Adrenal gland (tissue), 12 donors: Measurements from ENCODE around the gene ADAMTS4. TPM values are rescaled to one million over a fixed set of nuclear protein-coding genes. Genes with fewer than 3 reads are reported as not detected.

ENCODE experiments used
- DNase-seq, 7 donors: peaks; one replicate each; pipeline ENCODE4 v3.0.0-alpha.2; 2019 to 2020
- H3K27ac ChIP-seq, 5 donors: fragments of 200-600 bp; sonication (generic) in 4 of 5; 1 replicate in 3 of 5; 2 replicates in 2 of 5; pipeline versions ENCODE4 v1.5.1 to v1.8.0; 2016 to 2020; ENCODE audit warnings: mild to moderate bottlenecking in 1 of 5
- H3K27me3 ChIP-seq: fragments of 200-600 bp; 2 replicates; pipeline ENCODE4 v1.8.0; 2021
- H3K36me3 ChIP-seq, 2 donors: fragments of 200-600 bp; replicated peaks in 1 of 2; 1 replicate in 1 of 2; 2 replicates in 1 of 2; pipeline versions ENCODE4 v1.5.1 to v1.8.0; 2018 to 2022
- H3K4me1 ChIP-seq, 2 donors: fragments of 200-600 bp; replicated peaks in 1 of 2; 1 replicate in 1 of 2; 2 replicates in 1 of 2; pipeline versions ENCODE4 v1.5.1 to v1.8.0; 2018 to 2021
- H3K4me3 ChIP-seq, 4 donors: fragments of 200-600 bp; sonication (generic) in 3 of 4; one replicate each; pipeline ENCODE4 v1.5.1; 2016 to 2018
- H3K9me3 ChIP-seq, 3 donors: fragments of 200-600 bp; sonication (generic) in 1 of 3; replicated peaks in 1 of 3; 1 replicate in 2 of 3; 2 replicates in 1 of 3; pipeline versions ENCODE4 v1.5.1 to v1.8.0; 2016 to 2021
- CTCF ChIP-seq, 6 experiments: fragments of 450-650 bp in 4 of 6; fragments of 200-600 bp in 2 of 6; sonication (generic) in 1 of 6; IDR thresholded peaks; 1 replicate in 5 of 6; 2 replicates in 1 of 6; pipeline versions ENCODE4 v1.5.1 to v1.8.0; 2016 to 2021; ENCODE audit warnings: antibody characterized with exemption in 6 of 6, mild to moderate bottlenecking in 2 of 6, moderate library complexity in 1 of 6
- POLR2A ChIP-seq, 2 donors: fragments of 450-650 bp; IDR thresholded peaks; one replicate each; pipeline ENCODE4 v1.6.1; 2017; ENCODE audit warnings: antibody characterized with exemption in 2 of 2, mild to moderate bottlenecking in 2 of 2, moderate library complexity in 1 of 2
- WGBS, 4 donors: extraction: QIAGEN DNeasy Blood & Tissue Kit in 2 of 4; methylation state at CpG; one replicate each; pipeline versions ENCODE4 v1.1.5 to v1.1.7; 2013 to 2017; 5-methylcytosine and 5-hydroxymethylcytosine counted together
- intact Hi-C, 2 donors: fragments of 100-400 bp; cut with DNase I; formaldehyde crosslinking; loops; one replicate each; pipeline versions ENCODE4 v1.14.1 to v1.15.0; 2022 to 2023
- polyA plus RNA-seq, 3 donors: library from polyadenylated mRNA; stranded (reverse); fragments of 200-250 nt in 2 of 3; fragments of 350-450 nt in 1 of 3; fragmentation: Illumina TruSeq in 1 of 3; extraction: RNeasy Lipid Tissue Mini Kit (QIAGEN cat#74804) in 1 of 3; gene quantifications; one replicate each; pipeline ENCODE4 v1.2.3, GENCODE V29; 2013 to 2014
- total RNA-seq, 9 donors: library from RNA; depleted of rRNA in 4 of 9; stranded (reverse); fragments of >200 nt in 4 of 9; fragments of 120-200 nt in 1 of 9; fragmentation: NEBNext Ultra II Directional in 1 of 9; extraction: Animal tissue kit (Norgen Biotek cat#: 25700) in 1 of 9; gene quantifications; one replicate each; pipeline versions ENCODE4 v1.1.0 to v1.2.4, GENCODE V29; 2013 to 2023
- donor health status: healthy with polysubstance abuse.
- donor health status: Bipolar disorder and iron deficiency.
- donor health status: DM: yes; HTN: yes; CAD: no.
- donor health status: DM: no; HTN: no; CAD: no.
- donor health status: DM: no; HTN: no; CAD: no.
- donor health status: DM: yes; HTN: yes; CAD: no.

The ADAMTS4 gene
- total and polyA plus RNA-seq, 12 donors, result 0.67 to 29.2 (median 10.2) TPM

GRCh38 chr1:161180639-161181038 lies 18.2 kb downstream of the ADAMTS4 start:
- no peak for TF ChIP-seq POLR2A (IDR thresholded peaks at IDR 0.05)
- TF ChIP-seq CTCF (IDR thresholded peaks at IDR 0.05), result peak in 4 of 6 experiments; percentile 20 to 39 (median 34)
- intact Hi-C loops, result no loop called here

GRCh38 chr1:161179698-161180097 lies 19.2 kb downstream of the ADAMTS4 start:
- Histone ChIP-seq H3K4me1 (peaks cover 6 to 22% of the 10 kb centered on the region in 2 donors), H3K27me3 (no peaks in the 10 kb centered on the region), H3K27ac (no peak overlapping the region), H3K36me3 (peaks cover 0 to 10% of the 10 kb centered on the region in 2 donors), H3K9me3 (no peaks in the 10 kb centered on the region), H3K4me3 (no peak overlapping the region)
- TF ChIP-seq CTCF (IDR thresholded peaks at IDR 0.05) (no peak), POLR2A (IDR thresholded peaks at IDR 0.05) (no peak)
- intact Hi-C loops, result no loop called here
- WGBS, 4 donors, result 83 to 94% (median 89%) methylated on average over 3 of the region's 3 CpGs
- DNase-seq, result no peak

More at GRCh38 chr1:161180639-161181038, 18.2 kb downstream of the ADAMTS4 start:
- H3K4me1 ChIP-seq, result peaks cover 6 to 23% of the 10 kb centered on the region in 2 donors
- no peak overlapping the region for H3K4me3 ChIP-seq
- no peaks in the 10 kb centered on the region for H3K9me3 ChIP-seq
- H3K27ac ChIP-seq, result no peak overlapping the region
- no peaks in the 10 kb centered on the region for H3K27me3 ChIP-seq
- no peak for DNase-seq
- WGBS, 4 donors, result 62 to 78% (median 65%) methylated on average over 1 of the region's 1 CpG
- peaks cover 0 to under 1% of the 10 kb centered on the region in 2 donors for H3K36me3 ChIP-seq

GRCh38 chr1:161177936-161178244 lies 21.0 kb downstream of the ADAMTS4 start:
- Histone ChIP-seq H3K9me3 (no peaks in the 10 kb centered on the region), H3K27ac (peak overlapping the region; percentile 20 to 89 (median 88)), H3K36me3 (peaks cover 0 to 28% of the 10 kb centered on the region in 2 donors), H3K4me1 (peaks cover 13 to 26% of the 10 kb centered on the region in 2 donors), H3K27me3 (no peaks in the 10 kb centered on the region), H3K4me3 (peak overlapping the region in 3 of 4 donors; percentile 25 to 97 (median 86))
- no peak for TF ChIP-seq POLR2A (IDR thresholded peaks at IDR 0.05)
- peak in 1 of 6 experiments; percentile 4 for TF ChIP-seq CTCF (IDR thresholded peaks at IDR 0.05)
- no peak for DNase-seq
- WGBS, 4 donors, result 49 to 65% (median 63%) methylated on average over 9 of the region's 9 CpGs
- intact Hi-C loops, result no loop called here

- TF ChIP-seq POLR2A (IDR thresholded peaks at IDR 0.05) (peak; percentile 52 to 75), CTCF (IDR thresholded peaks at IDR 0.05) (peak in 3 of 6 experiments; percentile 15 to 22 (median 17))
- WGBS, 4 donors, result 3 to 4% (median 4%) methylated on average over 26 to 50 of the region's 50 CpGs
- H3K27ac ChIP-seq, result peak within 1 kb of the TSS; percentile 20 to 89 (median 88)
- no peaks in the 10 kb centered on the region for H3K27me3 ChIP-seq
- peaks cover 16 to 30% of the 10 kb centered on the region in 2 donors for H3K4me1 ChIP-seq
- peak; percentile 86 to 95 (median 90) for DNase-seq
- intact Hi-C loops, result no loop called here
- peak within 1 kb of the TSS; percentile 25 to 97 (median 62) for H3K4me3 ChIP-seq
- H3K36me3 ChIP-seq, result peaks cover 0 to 31% of the 10 kb centered on the region in 2 donors
- H3K9me3 ChIP-seq, result no peaks in the 10 kb centered on the region
These were observed 21.5 kb downstream of the ADAMTS4 start, which contains the start of gene B4GALT3 for GRCh38 chr1:161177112-161177935. Gene B4GALT3 (minus strand): TSS chr1:161177507. CDS start chr1:161176060, 1,447 bp downstream.
